ENCODE measurements around the gene TRMT1.

DNA sequence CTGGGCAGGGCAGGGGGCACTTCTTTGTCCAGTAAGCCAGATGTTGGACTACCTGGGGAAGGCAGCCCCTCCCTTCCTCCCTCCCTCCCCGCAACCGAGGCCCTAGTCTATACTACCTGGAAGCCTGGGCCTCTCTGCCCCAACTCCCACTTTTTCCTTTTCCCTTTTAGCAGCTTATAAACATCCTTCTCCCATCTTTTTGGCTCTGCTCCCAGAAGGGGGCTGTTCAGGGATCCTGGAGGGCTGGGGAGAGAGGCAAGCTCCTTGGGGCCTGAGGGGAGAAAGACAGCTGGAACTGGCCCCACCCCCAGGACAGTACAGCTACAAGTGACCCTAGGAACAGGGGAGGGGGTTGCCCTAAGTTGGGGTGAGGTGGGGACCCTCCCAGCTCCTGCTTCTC, 58.8 kb downstream of the TRMT1 start:
- TF ChIP-seq, protein P1, sequence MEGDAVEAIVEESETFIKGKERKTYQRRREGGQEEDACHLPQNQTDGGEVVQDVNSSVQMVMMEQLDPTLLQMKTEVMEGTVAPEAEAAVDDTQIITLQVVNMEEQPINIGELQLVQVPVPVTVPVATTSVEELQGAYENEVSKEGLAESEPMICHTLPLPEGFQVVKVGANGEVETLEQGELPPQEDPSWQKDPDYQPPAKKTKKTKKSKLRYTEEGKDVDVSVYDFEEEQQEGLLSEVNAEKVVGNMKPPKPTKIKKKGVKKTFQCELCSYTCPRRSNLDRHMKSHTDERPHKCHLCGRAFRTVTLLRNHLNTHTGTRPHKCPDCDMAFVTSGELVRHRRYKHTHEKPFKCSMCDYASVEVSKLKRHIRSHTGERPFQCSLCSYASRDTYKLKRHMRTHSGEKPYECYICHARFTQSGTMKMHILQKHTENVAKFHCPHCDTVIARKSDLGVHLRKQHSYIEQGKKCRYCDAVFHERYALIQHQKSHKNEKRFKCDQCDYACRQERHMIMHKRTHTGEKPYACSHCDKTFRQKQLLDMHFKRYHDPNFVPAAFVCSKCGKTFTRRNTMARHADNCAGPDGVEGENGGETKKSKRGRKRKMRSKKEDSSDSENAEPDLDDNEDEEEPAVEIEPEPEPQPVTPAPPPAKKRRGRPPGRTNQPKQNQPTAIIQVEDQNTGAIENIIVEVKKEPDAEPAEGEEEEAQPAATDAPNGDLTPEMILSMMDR (IDR thresholded peaks at IDR 0.05; ENCODE audit: insufficient read depth, low read length) = no peak
- TF ChIP-seq POLR2AphosphoS5 (IDR thresholded peaks at IDR 0.05; ENCODE audit: low read depth) (no peak), SPI1 (IDR thresholded peaks at IDR 0.05; ENCODE audit: borderline replicate concordance, low read depth) (no peak)
- TF ChIP-seq, protein P2, sequence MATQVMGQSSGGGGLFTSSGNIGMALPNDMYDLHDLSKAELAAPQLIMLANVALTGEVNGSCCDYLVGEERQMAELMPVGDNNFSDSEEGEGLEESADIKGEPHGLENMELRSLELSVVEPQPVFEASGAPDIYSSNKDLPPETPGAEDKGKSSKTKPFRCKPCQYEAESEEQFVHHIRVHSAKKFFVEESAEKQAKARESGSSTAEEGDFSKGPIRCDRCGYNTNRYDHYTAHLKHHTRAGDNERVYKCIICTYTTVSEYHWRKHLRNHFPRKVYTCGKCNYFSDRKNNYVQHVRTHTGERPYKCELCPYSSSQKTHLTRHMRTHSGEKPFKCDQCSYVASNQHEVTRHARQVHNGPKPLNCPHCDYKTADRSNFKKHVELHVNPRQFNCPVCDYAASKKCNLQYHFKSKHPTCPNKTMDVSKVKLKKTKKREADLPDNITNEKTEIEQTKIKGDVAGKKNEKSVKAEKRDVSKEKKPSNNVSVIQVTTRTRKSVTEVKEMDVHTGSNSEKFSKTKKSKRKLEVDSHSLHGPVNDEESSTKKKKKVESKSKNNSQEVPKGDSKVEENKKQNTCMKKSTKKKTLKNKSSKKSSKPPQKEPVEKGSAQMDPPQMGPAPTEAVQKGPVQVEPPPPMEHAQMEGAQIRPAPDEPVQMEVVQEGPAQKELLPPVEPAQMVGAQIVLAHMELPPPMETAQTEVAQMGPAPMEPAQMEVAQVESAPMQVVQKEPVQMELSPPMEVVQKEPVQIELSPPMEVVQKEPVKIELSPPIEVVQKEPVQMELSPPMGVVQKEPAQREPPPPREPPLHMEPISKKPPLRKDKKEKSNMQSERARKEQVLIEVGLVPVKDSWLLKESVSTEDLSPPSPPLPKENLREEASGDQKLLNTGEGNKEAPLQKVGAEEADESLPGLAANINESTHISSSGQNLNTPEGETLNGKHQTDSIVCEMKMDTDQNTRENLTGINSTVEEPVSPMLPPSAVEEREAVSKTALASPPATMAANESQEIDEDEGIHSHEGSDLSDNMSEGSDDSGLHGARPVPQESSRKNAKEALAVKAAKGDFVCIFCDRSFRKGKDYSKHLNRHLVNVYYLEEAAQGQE (IDR thresholded peaks at IDR 0.05; ENCODE audit: insufficient replicate concordance, low read depth) = no peak

Measured in HL-60 (cell line).